Activated T-cell treated with anti-CD3 and anti-CD28 coated beads, Interleukin-2, amount 50 U/mL, for 24 hours (primary cell): ENCODE data around the gene COPRS.
A peak's percentile ranks its signal among the peaks of the same experiment; 100 is the strongest.

Experiments
- DNase-seq: peaks from one replicate; pipeline ENCODE4 v3.0.0-alpha.2; 2020
- H3K27ac Mint-ChIP-seq: 2 replicates; pipeline ENCODE4 v1.8.0; 2020; ENCODE audit warnings: mild to moderate bottlenecking, mixed read lengths
- H3K27me3 Mint-ChIP-seq: 2 replicates; pipeline ENCODE4 v1.8.0; 2020; ENCODE audit warnings: mixed read lengths
- H3K36me3 Mint-ChIP-seq: 2 replicates; pipeline ENCODE4 v1.8.0; 2020; ENCODE audit warnings: low read depth, mixed read lengths
- H3K4me1 Mint-ChIP-seq: 2 replicates; pipeline ENCODE4 v1.8.0; 2020; ENCODE audit warnings: low read depth, mixed read lengths
- H3K4me3 Mint-ChIP-seq: 2 replicates; pipeline ENCODE4 v1.8.0; 2020; ENCODE audit warnings: mild to moderate bottlenecking, moderate library complexity, mixed read lengths
- H3K9me3 Mint-ChIP-seq: 2 replicates; pipeline ENCODE4 v1.8.0; 2020; ENCODE audit warnings: mixed read lengths

Gene COPRS

GRCh38 chr17:31869031-31869430 lies 10.0 kb upstream of the COPRS start:
- Mint-ChIP-seq H3K4me3 (no peak overlapping the region), H3K9me3 (no peaks in the 10 kb centered on the region), H3K4me1 (peaks cover 4% of the 10 kb centered on the region), H3K27me3 (no peaks in the 10 kb centered on the region), H3K27ac (no peak overlapping the region), H3K36me3 (peaks cover 92% of the 10 kb centered on the region)
- DNase-seq: no peak

- Mint-ChIP-seq H3K27ac (peak overlapping the region; percentile 76), H3K4me1 (peaks cover 20% of the 10 kb centered on the region), H3K4me3 (peak overlapping the region; percentile 74), H3K9me3 (no peaks in the 10 kb centered on the region), H3K36me3 (peaks cover 52% of the 10 kb centered on the region), H3K27me3 (no peaks in the 10 kb centered on the region)
- no peak for DNase-seq
Observed at GRCh38 chr17:31859487-31860008, 504 bp upstream of the COPRS start.

- peaks cover 20% of the 10 kb centered on the region for H3K4me1 Mint-ChIP-seq
- H3K4me3 Mint-ChIP-seq: peak overlapping the region; percentile 88
- no peaks in the 10 kb centered on the region for H3K27me3 Mint-ChIP-seq
- peak overlapping the region; percentile 91 for H3K27ac Mint-ChIP-seq
- peaks cover 44% of the 10 kb centered on the region for H3K36me3 Mint-ChIP-seq
- DNase-seq: no peak
- H3K9me3 Mint-ChIP-seq: no peaks in the 10 kb centered on the region
Observed at GRCh38 chr17:31857920-31858641, 963 bp downstream of the COPRS start.

- no peak for DNase-seq
- H3K27me3 Mint-ChIP-seq: no peaks in the 10 kb centered on the region
- H3K4me1 Mint-ChIP-seq: peaks cover 20% of the 10 kb centered on the region
- H3K9me3 Mint-ChIP-seq: no peaks in the 10 kb centered on the region
- no peak overlapping the region for H3K27ac Mint-ChIP-seq
- H3K4me3 Mint-ChIP-seq: no peak overlapping the region
- peaks cover 44% of the 10 kb centered on the region for H3K36me3 Mint-ChIP-seq
Observed at GRCh38 chr17:31856750-31857149, 2.3 kb downstream of the COPRS start.

GRCh38 chr17:31854672-31855071 lies 4.4 kb downstream of the COPRS start:
- Mint-ChIP-seq H3K9me3 (no peaks in the 10 kb centered on the region), H3K36me3 (peaks cover 37% of the 10 kb centered on the region), H3K27ac (no peak overlapping the region), H3K27me3 (no peaks in the 10 kb centered on the region), H3K4me1 (peaks cover 17% of the 10 kb centered on the region), H3K4me3 (no peak overlapping the region)
- DNase-seq: no peak

- DNase-seq: no peak
- Mint-ChIP-seq H3K9me3 (no peaks in the 10 kb centered on the region), H3K27ac (no peak overlapping the region), H3K36me3 (peaks cover 37% of the 10 kb centered on the region), H3K4me1 (peaks cover 13% of the 10 kb centered on the region), H3K27me3 (no peaks in the 10 kb centered on the region), H3K4me3 (no peak overlapping the region)
Observed at GRCh38 chr17:31853911-31854470, 5.1 kb downstream of the COPRS start.

- Mint-ChIP-seq H3K36me3 (no peaks in the 10 kb centered on the region), H3K9me3 (no peaks in the 10 kb centered on the region), H3K4me1 (no peaks in the 10 kb centered on the region), H3K27ac (no peak overlapping the region), H3K27me3 (peaks cover 2% of the 10 kb centered on the region), H3K4me3 (no peak overlapping the region)
- no peak for DNase-seq
Observed at GRCh38 chr17:31845291-31845690, 13.8 kb downstream of the COPRS start.

- Mint-ChIP-seq H3K27me3 (peaks cover 15% of the 10 kb centered on the region), H3K9me3 (no peaks in the 10 kb centered on the region), H3K36me3 (no peaks in the 10 kb centered on the region), H3K4me1 (no peaks in the 10 kb centered on the region), H3K27ac (no peak overlapping the region), H3K4me3 (no peak overlapping the region)
- DNase-seq: no peak
Observed at GRCh38 chr17:31843070-31843745, 15.8 kb downstream of the COPRS start.

GRCh38 chr17:31842195-31843069 lies 16.6 kb downstream of the COPRS start:
- Mint-ChIP-seq H3K36me3 (no peaks in the 10 kb centered on the region), H3K27me3 (peaks cover 15% of the 10 kb centered on the region), H3K4me1 (no peaks in the 10 kb centered on the region), H3K4me3 (no peak overlapping the region), H3K27ac (no peak overlapping the region), H3K9me3 (no peaks in the 10 kb centered on the region)
- DNase-seq: peak; percentile 73

- no peak overlapping the region for H3K27ac Mint-ChIP-seq
- H3K36me3 Mint-ChIP-seq: no peaks in the 10 kb centered on the region
- peaks cover 15% of the 10 kb centered on the region for H3K27me3 Mint-ChIP-seq
- H3K9me3 Mint-ChIP-seq: no peaks in the 10 kb centered on the region
- no peak for DNase-seq
- no peak overlapping the region for H3K4me3 Mint-ChIP-seq
- H3K4me1 Mint-ChIP-seq: no peaks in the 10 kb centered on the region
Observed at GRCh38 chr17:31841850-31842194, 17.2 kb downstream of the COPRS start.

GRCh38 chr17:31838636-31839225 lies 20.3 kb downstream of the COPRS start:
- DNase-seq: no peak
- H3K9me3 Mint-ChIP-seq: no peaks in the 10 kb centered on the region
- no peaks in the 10 kb centered on the region for H3K36me3 Mint-ChIP-seq
- H3K27me3 Mint-ChIP-seq: peaks cover 17% of the 10 kb centered on the region
- H3K4me3 Mint-ChIP-seq: no peak overlapping the region
- H3K27ac Mint-ChIP-seq: no peak overlapping the region
- H3K4me1 Mint-ChIP-seq: peaks cover 4% of the 10 kb centered on the region

- H3K9me3 Mint-ChIP-seq: no peaks in the 10 kb centered on the region
- peaks cover 17% of the 10 kb centered on the region for H3K27me3 Mint-ChIP-seq
- no peak overlapping the region for H3K27ac Mint-ChIP-seq
- no peaks in the 10 kb centered on the region for H3K36me3 Mint-ChIP-seq
- H3K4me3 Mint-ChIP-seq: no peak overlapping the region
- no peak for DNase-seq
- peaks cover 4% of the 10 kb centered on the region for H3K4me1 Mint-ChIP-seq
Observed at GRCh38 chr17:31835984-31836383, 23.1 kb downstream of the COPRS start.

GRCh38 chr17:31834448-31834847 lies 24.6 kb downstream of the COPRS start:
- no peak for DNase-seq
- Mint-ChIP-seq H3K36me3 (no peaks in the 10 kb centered on the region), H3K27me3 (peaks cover 10% of the 10 kb centered on the region), H3K9me3 (no peaks in the 10 kb centered on the region), H3K27ac (no peak overlapping the region), H3K4me3 (no peak overlapping the region), H3K4me1 (peaks cover 4% of the 10 kb centered on the region)

- peaks cover 2% of the 10 kb centered on the region for H3K27me3 Mint-ChIP-seq
Observed at GRCh38 chr17:31832746-31833145, 26.3 kb downstream of the COPRS start.

More at GRCh38 chr17:31832746-31833145, 26.3 kb downstream of the COPRS start:
- no peaks in the 10 kb centered on the region for H3K36me3 Mint-ChIP-seq
- no peak for DNase-seq
- H3K9me3 Mint-ChIP-seq: no peaks in the 10 kb centered on the region
- H3K27ac Mint-ChIP-seq: no peak overlapping the region
- H3K4me1 Mint-ChIP-seq: peaks cover 4% of the 10 kb centered on the region
- H3K4me3 Mint-ChIP-seq: no peak overlapping the region
